ENCODE results near the gene TAPBPL. TPM values are rescaled to one million over a fixed set of nuclear protein-coding genes. Genes with fewer than 3 reads are reported as not detected.
"Not testable (repeated sequence)": the region's sequence is repeated elsewhere in the genome, so short reads cannot be mapped to it uniquely, and the experiment has no call there.

The TAPBPL gene
- total RNA-seq, 1 donor from 2014 or later = 15.8 TPM

- ATAC-seq = no peak
- no peak for DNase-seq (ENCODE audit: low spot score)
These were observed 37.6 kb downstream of the TAPBPL start for GRCh38 chr12:6489449-6489848.

DNA sequence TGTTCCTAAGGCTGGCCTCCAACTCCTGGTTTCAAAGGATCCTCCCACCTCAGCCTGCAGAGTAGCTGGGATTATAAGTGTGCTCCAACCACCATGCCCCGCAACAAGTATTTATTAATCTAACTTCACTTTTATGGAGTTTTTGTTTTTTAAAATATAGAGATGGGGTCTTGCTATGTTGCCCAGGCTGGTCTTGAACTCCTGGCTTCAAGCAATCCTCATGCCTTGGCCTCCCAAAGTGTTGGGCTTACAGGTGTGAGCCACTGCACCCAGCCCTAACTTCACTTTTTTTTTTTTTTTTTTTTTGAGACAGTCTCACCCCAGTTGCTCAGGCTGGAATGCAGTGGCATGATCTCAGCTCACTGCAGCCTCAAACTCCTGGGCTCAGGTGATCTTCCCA is 38.8 kb downstream of the TAPBPL start:
- DNase-seq (ENCODE audit: low spot score); ATAC-seq: not testable (repeated sequence)

GRCh38 chr12:6492838-6493496 is 41.1 kb downstream of the TAPBPL start, which contains the start of gene MRPL51:
Gene MRPL51 (minus strand): TSS chr12:6493262. CDS start chr12:6493136, 126 bp downstream.
- DNase-seq (ENCODE audit: low spot score) (peak; percentile 97), ATAC-seq (peak; percentile 94)

DNA sequence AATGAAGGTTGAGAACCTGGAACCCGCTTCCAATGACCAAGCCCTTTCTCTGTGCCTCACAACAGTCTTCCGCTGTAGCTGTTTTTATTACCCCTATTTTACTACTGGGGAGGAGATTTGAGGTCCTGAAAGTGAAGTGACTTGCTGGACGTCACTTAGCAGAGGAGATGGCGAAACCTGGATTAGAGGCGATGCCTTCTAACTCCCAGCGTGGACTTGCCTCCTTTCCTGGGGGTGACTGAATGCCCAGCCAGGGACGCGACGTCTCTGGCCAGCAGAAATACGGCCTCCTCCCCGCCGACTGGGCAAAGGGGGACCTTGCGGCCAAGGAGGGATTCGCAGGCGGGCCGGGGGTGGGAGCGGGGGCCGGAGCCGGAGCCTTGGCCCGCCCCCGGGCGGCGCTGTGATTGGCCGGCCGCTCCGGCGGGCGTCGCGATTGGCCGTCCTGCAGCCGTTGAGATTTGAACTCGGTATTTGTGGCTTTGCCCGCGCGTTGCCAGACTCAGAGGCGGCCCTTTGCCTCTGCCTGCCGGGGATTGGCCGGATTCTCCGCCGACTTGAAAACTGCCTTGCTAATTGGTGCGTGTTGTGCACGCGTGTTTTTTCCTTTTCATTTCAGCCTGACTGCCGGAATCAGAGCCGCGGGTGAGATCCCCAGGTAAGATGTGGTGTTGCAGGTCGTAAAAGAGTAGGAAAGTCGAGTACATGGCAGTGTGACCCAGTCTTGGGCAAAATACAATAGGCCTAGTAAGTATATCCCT is 41.8 kb downstream of the TAPBPL start, which contains the start of gene NCAPD2:
NCAPD2 (plus strand) TSS at position 606 of the 761 bp plus-strand sequence. CDS start 997 bp downstream, outside the sequence.
- DNase-seq (ENCODE audit: low spot score) (peak; percentile 95), ATAC-seq (peak; percentile 94)

DNA sequence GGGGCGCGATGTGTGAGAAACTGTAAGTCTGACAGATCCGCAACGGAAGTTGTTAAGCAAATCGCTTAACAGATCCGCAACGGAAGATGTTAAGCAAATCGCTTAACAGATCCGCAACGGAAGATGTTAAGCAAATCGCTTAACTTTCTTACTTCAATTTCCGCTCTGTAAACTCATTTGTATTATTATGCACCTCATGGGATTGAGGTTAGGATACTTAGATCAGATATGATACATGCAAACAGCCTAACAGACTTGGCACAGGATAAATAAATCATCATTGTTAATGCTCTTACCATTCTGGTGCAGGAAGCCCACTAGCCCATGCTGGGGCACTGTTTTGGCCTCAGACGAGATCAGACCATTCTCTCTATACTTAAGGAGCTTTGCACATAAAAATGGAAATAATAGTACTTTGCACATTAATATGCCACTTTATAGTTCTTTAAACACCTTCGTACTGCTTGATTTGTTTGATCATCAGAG is 42.5 kb downstream of the TAPBPL start:
- ATAC-seq = no peak
- no peak for DNase-seq (ENCODE audit: low spot score)

DNA sequence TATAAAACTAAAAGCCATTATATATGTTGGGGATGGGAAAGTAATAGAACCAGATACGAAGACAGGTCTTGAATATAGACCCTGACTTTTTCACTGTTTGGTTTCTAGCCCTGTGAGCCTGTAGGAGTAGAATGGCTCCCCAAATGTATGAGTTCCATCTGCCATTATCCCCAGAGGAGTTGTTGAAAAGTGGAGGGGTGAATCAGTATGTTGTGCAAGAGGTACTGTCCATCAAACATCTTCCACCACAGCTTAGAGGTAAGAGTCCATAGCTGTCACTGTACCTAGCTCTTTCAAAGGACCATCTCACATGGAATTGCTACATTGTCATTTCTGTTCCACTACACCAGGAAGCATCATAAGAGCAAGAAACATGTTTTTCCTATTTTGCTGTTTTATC is 43.1 kb downstream of the TAPBPL start:
- DNase-seq (ENCODE audit: low spot score) (no peak), ATAC-seq (no peak)

GRCh38 chr12:6497291-6497690 is 45.4 kb downstream of the TAPBPL start:
- not testable (repeated sequence) for ATAC-seq; DNase-seq (ENCODE audit: low spot score)

DNA sequence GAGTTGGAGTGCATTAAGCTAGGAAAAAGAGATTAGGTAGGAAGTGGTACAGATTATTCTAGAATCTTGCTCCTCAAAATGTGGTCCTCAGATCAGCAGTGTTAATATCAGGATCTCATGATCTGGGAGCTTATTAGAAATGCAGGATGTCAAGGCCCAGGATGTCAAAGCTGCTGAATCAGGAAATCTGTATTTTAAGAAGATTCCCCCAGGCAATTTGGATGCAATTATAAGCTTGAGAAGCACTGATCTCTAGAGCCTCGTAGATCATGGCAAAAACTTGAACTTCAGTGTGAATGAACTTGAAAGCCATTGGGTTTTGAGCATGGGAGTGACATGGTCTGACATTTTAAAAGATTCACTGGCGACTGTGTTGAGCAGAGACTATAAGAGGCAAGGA is 48.6 kb downstream of the TAPBPL start:
- ATAC-seq (no peak), DNase-seq (ENCODE audit: low spot score) (no peak)

DNA sequence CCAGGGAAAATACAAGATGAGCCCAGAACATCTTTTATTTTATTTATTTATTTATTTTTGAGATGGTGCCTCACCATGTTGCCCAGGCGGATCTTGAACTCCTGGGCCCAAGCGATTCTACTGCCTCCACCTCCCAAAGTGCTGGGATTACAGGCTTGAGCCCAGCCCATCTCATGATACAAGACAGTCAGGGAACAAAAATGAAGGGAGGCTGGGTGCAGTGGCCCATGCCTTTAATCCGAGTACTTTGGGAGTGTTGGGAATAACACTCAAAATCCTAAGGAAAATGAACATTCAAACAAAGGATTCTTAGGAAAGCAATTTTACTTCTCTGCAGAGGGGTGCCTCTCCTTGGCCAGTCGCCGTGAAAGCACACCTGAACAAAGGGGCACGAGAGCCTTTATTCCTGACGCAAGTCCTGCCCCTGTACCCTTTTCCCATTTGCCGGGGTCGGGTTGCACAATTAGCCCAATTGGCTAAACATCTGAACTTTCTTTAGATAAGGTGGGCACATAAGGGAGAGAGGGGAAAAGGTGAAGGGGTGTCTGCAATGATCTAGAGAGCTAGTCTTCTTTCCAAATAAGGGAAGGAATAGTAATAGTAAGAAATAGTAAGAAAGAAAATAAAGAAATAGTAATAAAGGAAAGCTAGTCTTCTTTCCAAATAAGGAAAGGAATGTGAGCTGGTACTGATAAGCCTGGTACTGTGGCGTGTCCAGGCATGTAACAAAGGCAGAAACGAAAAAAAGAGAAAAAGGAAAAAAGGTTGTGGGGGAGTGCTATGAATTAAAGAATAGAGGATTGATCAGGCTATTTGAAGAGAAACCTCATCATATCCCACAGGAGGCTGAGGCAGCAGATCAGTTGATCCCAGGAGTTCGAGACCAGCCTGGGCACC is 55.5 kb downstream of the TAPBPL start:
- DNase-seq (ENCODE audit: low spot score) (no peak), ATAC-seq (no peak)

- DNase-seq (ENCODE audit: low spot score) (no peak), ATAC-seq (no peak)
These were observed 56.2 kb downstream of the TAPBPL start for GRCh38 chr12:6508087-6508486.

Other genes starting within 250 kb of the TAPBPL start
- gene PLEKHG6, start 141.4 kb upstream of the TAPBPL start, total RNA-seq = 5.0 TPM
- 76.0 TPM for gene TNFRSF1A, start 110.0 kb upstream of the TAPBPL start, total RNA-seq
- gene SCNN1A, start 76.5 kb upstream of the TAPBPL start, total RNA-seq = 6.8 TPM
- 106 TPM for gene LTBR, start 67.9 kb upstream of the TAPBPL start, total RNA-seq
- gene CD27, start 7.1 kb upstream of the TAPBPL start, total RNA-seq = 0.58 TPM
- 6.1 TPM for gene VAMP1, start 18.6 kb downstream of the TAPBPL start, total RNA-seq
- 84.1 TPM for gene MRPL51, start 41.2 kb downstream of the TAPBPL start, total RNA-seq
- gene NCAPD2, start 42.1 kb downstream of the TAPBPL start, total RNA-seq = 9.0 TPM
- 1,145 TPM for gene GAPDH, start 82.5 kb downstream of the TAPBPL start, total RNA-seq
- gene IFFO1, start 104.0 kb downstream of the TAPBPL start, total RNA-seq = 8.8 TPM
- gene NOP2, start 116.2 kb downstream of the TAPBPL start, total RNA-seq = 14.9 TPM
- gene CHD4, start 155.3 kb downstream of the TAPBPL start, total RNA-seq = 87.3 TPM
- 0.88 TPM for gene LPAR5, start 183.9 kb downstream of the TAPBPL start, total RNA-seq
- gene ACRBP, start 195.4 kb downstream of the TAPBPL start, total RNA-seq = 3.2 TPM
- gene ING4, start 211.1 kb downstream of the TAPBPL start, total RNA-seq = 14.4 TPM
- gene ZNF384, start 237.3 kb downstream of the TAPBPL start, total RNA-seq = 20.3 TPM
- not detected for gene PIANP, start 248.8 kb downstream of the TAPBPL start, total RNA-seq